CD4-positive, alpha-beta T cell (primary cell): ENCODE results near the gene ARHGAP26. TPM values are rescaled to one million over a fixed set of nuclear protein-coding genes. Genes with fewer than 3 reads are reported as not detected.

Experiments used
- ATAC-seq: fragments of 200-7000 bp; cut with Tn5 transposase; one replicate; pipeline ENCODE4 v1.10.0; 2022; ENCODE audit warnings: mild to moderate bottlenecking; ENCODE audit not compliant: poor library complexity
- CTCF ChIA-PET: fragments of 350-600 bp; sonication (Branson Sonifier 250); formaldehyde crosslinking; loops from one replicate; lab custom pipeline; 2021; ENCODE audit warnings: antibody characterized with exemption, inconsistent platforms; lab: Charles Lee
- POLR2A ChIA-PET: fragments of 350-600 bp; sonication (Branson Sonifier 250); formaldehyde crosslinking; loops from one replicate; lab custom pipeline; 2021; ENCODE audit warnings: antibody characterized with exemption, inconsistent platforms; lab: Charles Lee
- DNase-seq, 14 experiments: peaks; one replicate each; pipeline ENCODE4 v3.0.0-alpha.2; 2013 to 2020; ENCODE audit warnings: mixed read lengths in 2 of 14
- H3K27ac ChIP-seq, 2 donors: one replicate each; pipeline versions ENCODE4 v1.5.1 to v1.7.0; 2013; ENCODE audit warnings: low read length in 2 of 2, low read depth in 1 of 2, mild to moderate bottlenecking in 1 of 2
- H3K27me3 ChIP-seq, 2 experiments: 1 replicate in 1 of 2; 2 replicates in 1 of 2; pipeline versions ENCODE4 v1.6.1 to v1.7.0; 2013; ENCODE audit warnings: low read length in 2 of 2, control low read depth in 1 of 2, mild to moderate bottlenecking in 1 of 2, moderate library complexity in 1 of 2; ENCODE audit not compliant: insufficient read depth in 2 of 2, control insufficient read depth in 1 of 2
- H3K36me3 ChIP-seq: one replicate; pipeline ENCODE4 v1.6.1; 2013; ENCODE audit warnings: low read length, control low read depth; ENCODE audit not compliant: insufficient read depth
- H3K4me1 ChIP-seq: one replicate; pipeline ENCODE4 v1.6.1; 2013; ENCODE audit warnings: low read length, control low read depth; ENCODE audit not compliant: insufficient read depth
- H3K4me3 ChIP-seq: one replicate; pipeline ENCODE4 v1.5.1; 2013; ENCODE audit warnings: mild to moderate bottlenecking, low read length, moderate library complexity
- H3K9me3 ChIP-seq, 2 experiments: 1 replicate in 1 of 2; 2 replicates in 1 of 2; pipeline versions ENCODE4 v1.6.1 to v1.7.0; 2013; ENCODE audit warnings: low read length in 2 of 2, mild to moderate bottlenecking in 2 of 2, control low read depth in 1 of 2, moderate library complexity in 1 of 2; ENCODE audit not compliant: control insufficient read depth in 1 of 2, insufficient read depth in 1 of 2
- H3K27ac Mint-ChIP-seq: one replicate; pipeline ENCODE4 v1.8.0; 2020; ENCODE audit warnings: mixed read lengths
- H3K27me3 Mint-ChIP-seq: one replicate; pipeline ENCODE4 v1.8.0; 2021; ENCODE audit warnings: mixed read lengths
- H3K36me3 Mint-ChIP-seq: one replicate; pipeline ENCODE4 v1.8.0; 2021; ENCODE audit warnings: low read depth, mixed read lengths
- H3K4me1 Mint-ChIP-seq: one replicate; pipeline ENCODE4 v1.8.0; 2021; ENCODE audit warnings: low read depth, mixed read lengths
- H3K4me3 Mint-ChIP-seq: one replicate; pipeline ENCODE4 v1.8.0; 2020; ENCODE audit warnings: mild to moderate bottlenecking, mixed read lengths
- H3K9me3 Mint-ChIP-seq: one replicate; pipeline ENCODE4 v1.8.0; 2020; ENCODE audit warnings: mixed read lengths
- CTCF ChIP-seq: fragments of 200-600 bp; IDR thresholded peaks from one replicate; pipeline ENCODE4 v1.8.0; 2022; ENCODE audit warnings: antibody characterized with exemption, mild to moderate bottlenecking
- intact Hi-C, 2 experiments: fragments of 100-400 bp; cut with DNase I in 1 of 2; cut with micrococcal nuclease in 1 of 2; formaldehyde crosslinking; loops; one replicate each; pipeline versions ENCODE4 v1.15.1 to v1.9.0; 2023 to 2025; cut with DNase I, micrococcal nuclease
- total RNA-seq, 174 experiments: library from RNA in 2 of 174; stranded (reverse) in 2 of 174; gene quantifications; one replicate each; pipeline ENCODE4 v1.2.3 and lab custom pipeline; 2021 to 2026

The ARHGAP26 gene
- total RNA-seq, 2 experiments from 2014 or later, result 24.9 to 27.3 TPM

- no peak for TF ChIP-seq CTCF
- Mint-ChIP-seq H3K36me3 (peaks cover 8% of the 10 kb centered on the region), H3K9me3 (no peaks in the 10 kb centered on the region), H3K4me3 (no peak overlapping the region), H3K27ac (no peak overlapping the region), H3K4me1 (no peaks in the 10 kb centered on the region), H3K27me3 (no peaks in the 10 kb centered on the region)
- ChIA-PET CTCF (interaction anchor here (0.9 to 1.4 kb wide), 3 partner anchors 9 to 161 kb away, joined by 3 to 4 read pairs (median 3); no protein-coding TSS in a partner anchor), POLR2A (no interaction called here)
- Histone ChIP-seq H3K27ac (no peak overlapping the region), H3K4me1 (no peaks in the 10 kb centered on the region), H3K4me3 (no peak overlapping the region), H3K36me3 (peaks cover 2% of the 10 kb centered on the region), H3K27me3 (no peaks in the 10 kb centered on the region), H3K9me3 (no peaks in the 10 kb centered on the region)
- ATAC-seq, result no peak
- intact Hi-C loops, result no loop called here
- no peak for DNase-seq
Measured at GRCh38 chr5:142873831-142874230, 103.7 kb downstream of the ARHGAP26 start.

- Mint-ChIP-seq H3K27me3 (no peaks in the 10 kb centered on the region), H3K4me1 (no peaks in the 10 kb centered on the region), H3K9me3 (no peaks in the 10 kb centered on the region), H3K4me3 (no peak overlapping the region), H3K36me3 (peaks cover 14% of the 10 kb centered on the region), H3K27ac (no peak overlapping the region)
- peaks cover 2% of the 10 kb centered on the region for H3K36me3 ChIP-seq
- H3K9me3 ChIP-seq, result no peaks in the 10 kb centered on the region
- H3K27me3 ChIP-seq, result no peaks in the 10 kb centered on the region
- no peak for ATAC-seq
- POLR2A ChIA-PET, result no interaction called here
- H3K4me3 ChIP-seq, result no peak overlapping the region
- DNase-seq, result no peak
- H3K4me1 ChIP-seq, result no peaks in the 10 kb centered on the region
- CTCF ChIA-PET, result interaction anchor here (1.0 to 1.4 kb wide), 3 partner anchors 9 to 161 kb away, joined by 3 to 5 read pairs (median 4); no protein-coding TSS in a partner anchor
- no peak overlapping the region for H3K27ac ChIP-seq
- intact Hi-C loops, result no loop called here
- TF ChIP-seq CTCF, result no peak
Measured at GRCh38 chr5:142874540-142874939, 104.4 kb downstream of the ARHGAP26 start.

GRCh38 chr5:142875936-142876335 lies 105.8 kb downstream of the ARHGAP26 start:
- DNase-seq, result no peak
- Mint-ChIP-seq H3K4me3 (no peak overlapping the region), H3K27ac (no peak overlapping the region), H3K9me3 (no peaks in the 10 kb centered on the region), H3K4me1 (no peaks in the 10 kb centered on the region), H3K36me3 (peaks cover 20% of the 10 kb centered on the region), H3K27me3 (no peaks in the 10 kb centered on the region)
- peaks cover 2% of the 10 kb centered on the region for H3K36me3 ChIP-seq
- ATAC-seq, result no peak
- ChIA-PET POLR2A (no interaction called here), CTCF (no interaction called here)
- no peak overlapping the region for H3K27ac ChIP-seq
- H3K4me1 ChIP-seq, result no peaks in the 10 kb centered on the region
- H3K9me3 ChIP-seq, result no peaks in the 10 kb centered on the region
- H3K27me3 ChIP-seq, result no peaks in the 10 kb centered on the region
- no peak for TF ChIP-seq CTCF
- intact Hi-C loops, result no loop called here
- H3K4me3 ChIP-seq, result no peak overlapping the region
